H9 (cell line): Measurements from ENCODE around the gene HS2ST1. TPM values are rescaled to one million over a fixed set of nuclear protein-coding genes. Genes with fewer than 3 reads are reported as not detected.

Experiments
- DNase-seq: peaks from one replicate; pipeline ENCODE4 v3.0.0-alpha.2; 2017
- H2AFZ ChIP-seq: one replicate; pipeline ENCODE4 v1.6.1; 2013; ENCODE audit warnings: mild to moderate bottlenecking, low read length, control low read depth, moderate library complexity
- H2AK5ac ChIP-seq: 2 replicates; pipeline ENCODE4 v1.6.1; 2013; ENCODE audit warnings: low read length, control low read depth, mixed read lengths; ENCODE audit not compliant: insufficient read length
- H2BK120ac ChIP-seq: one replicate; pipeline ENCODE4 v1.6.1; 2013; ENCODE audit warnings: low read depth, mild to moderate bottlenecking, low read length, control low read depth, inconsistent platforms; ENCODE audit not compliant: poor library complexity, severe bottlenecking
- H2BK12ac ChIP-seq: 2 replicates; pipeline ENCODE4 v1.6.1; 2013; ENCODE audit warnings: low read length, control low read depth, mixed read lengths, low read depth; ENCODE audit not compliant: insufficient read length
- H2BK15ac ChIP-seq: 2 replicates; pipeline ENCODE4 v1.6.1; 2013; ENCODE audit warnings: low read depth, low read length, control low read depth
- H2BK20ac ChIP-seq: one replicate; pipeline ENCODE4 v1.6.1; 2013; ENCODE audit warnings: low read depth, mild to moderate bottlenecking, low read length, control low read depth, inconsistent platforms; ENCODE audit not compliant: poor library complexity, severe bottlenecking
- H2BK5ac ChIP-seq: 2 replicates; pipeline ENCODE4 v1.6.1; 2013; ENCODE audit warnings: low read length, control low read depth, mixed read lengths; ENCODE audit not compliant: insufficient read length
- H3K14ac ChIP-seq: 2 replicates; pipeline ENCODE4 v1.6.1; 2013; ENCODE audit warnings: low read length, control low read depth; ENCODE audit not compliant: insufficient read depth
- H3K18ac ChIP-seq: 2 replicates; pipeline ENCODE4 v1.6.1; 2013; ENCODE audit warnings: low read depth, mild to moderate bottlenecking, mixed read lengths, low read length, control low read depth; ENCODE audit not compliant: insufficient read length
- H3K23ac ChIP-seq: 2 replicates; pipeline ENCODE4 v1.6.1; 2013; ENCODE audit warnings: low read length, control low read depth, mixed read lengths, low read depth; ENCODE audit not compliant: insufficient read length
- H3K23me2 ChIP-seq: 2 replicates; pipeline ENCODE4 v1.6.1; 2013; ENCODE audit warnings: low read depth, mild to moderate bottlenecking, mixed read lengths, low read length, control low read depth; ENCODE audit not compliant: insufficient read length, poor library complexity, severe bottlenecking
- H3K27ac ChIP-seq: 2 replicates; pipeline ENCODE4 v1.5.1; 2013; ENCODE audit warnings: low read length, control low read depth, mixed read lengths, low read depth; ENCODE audit not compliant: insufficient read length
- H3K27me3 ChIP-seq: 2 replicates; pipeline ENCODE4 v1.6.1; 2013; ENCODE audit warnings: low read length, control low read depth, inconsistent platforms; ENCODE audit not compliant: insufficient read depth
- H3K4ac ChIP-seq: 2 replicates; pipeline ENCODE4 v1.6.1; 2013; ENCODE audit warnings: low read depth, mild to moderate bottlenecking, control low read depth, inconsistent platforms, low read length, moderate library complexity
- H3K4me1 ChIP-seq: 2 replicates; pipeline ENCODE4 v1.6.1; 2013; ENCODE audit warnings: low read length, control low read depth, inconsistent platforms; ENCODE audit not compliant: insufficient read depth
- H3K4me2 ChIP-seq: 2 replicates; pipeline ENCODE4 v1.6.1; 2013; ENCODE audit warnings: low read length, control low read depth, mixed read lengths; ENCODE audit not compliant: insufficient read length, insufficient read depth
- H3K56ac ChIP-seq: 2 replicates; pipeline ENCODE4 v1.6.1; 2013; ENCODE audit warnings: low read depth, mild to moderate bottlenecking, mixed read lengths, low read length, control low read depth; ENCODE audit not compliant: insufficient read length
- H3K79me1 ChIP-seq: 2 replicates; pipeline ENCODE4 v1.6.1; 2013; ENCODE audit warnings: low read depth, mild to moderate bottlenecking, moderate library complexity, low read length, control low read depth, inconsistent platforms; ENCODE audit not compliant: insufficient read depth, poor library complexity, severe bottlenecking
- H3K79me2 ChIP-seq: 2 replicates; pipeline ENCODE4 v1.6.1; 2013; ENCODE audit warnings: low read length, control low read depth, inconsistent platforms; ENCODE audit not compliant: insufficient read depth
- H3K9ac ChIP-seq: 2 replicates; pipeline ENCODE4 v1.6.1; 2013; ENCODE audit warnings: low read length, control low read depth, mixed read lengths; ENCODE audit not compliant: insufficient read length; ENCODE audit errors: extremely low read depth
- H3K9me3 ChIP-seq: one replicate; pipeline ENCODE4 v1.6.1; 2013; ENCODE audit warnings: low read depth, low read length, inconsistent platforms; ENCODE audit not compliant: control insufficient read depth
- H3T11ph ChIP-seq: one replicate; pipeline ENCODE4 v1.6.1; 2013; ENCODE audit warnings: mild to moderate bottlenecking, low read length, control low read depth, inconsistent platforms
- H4K20me1 ChIP-seq: one replicate; pipeline ENCODE4 v1.6.1; 2013; ENCODE audit not compliant: control insufficient read depth, insufficient read length, insufficient read depth
- H4K5ac ChIP-seq: 2 replicates; pipeline ENCODE4 v1.6.1; 2013; ENCODE audit warnings: low read depth, mild to moderate bottlenecking, mixed read lengths, low read length, control low read depth; ENCODE audit not compliant: insufficient read length
- H4K8ac ChIP-seq: replicated peaks from 2 replicates; pipeline ENCODE4 v1.6.1; 2013; ENCODE audit warnings: low read length, control low read depth, mixed read lengths, low read depth; ENCODE audit not compliant: insufficient read length
- H4K91ac ChIP-seq: 2 replicates; pipeline ENCODE4 v1.6.1; 2013; ENCODE audit warnings: low read depth, mild to moderate bottlenecking, moderate library complexity, mixed read lengths, low read length, control low read depth; ENCODE audit not compliant: insufficient read length
- H3K27ac Mint-ChIP-seq, 3 experiments: 2 replicates in 2 of 3; 3 replicates in 1 of 3; pipeline ENCODE4 v1.8.0; 2020 to 2021; ENCODE audit warnings: mixed read lengths in 3 of 3, mild to moderate bottlenecking in 1 of 3, moderate library complexity in 1 of 3
- H3K27me3 Mint-ChIP-seq: 2 replicates; pipeline ENCODE4 v1.8.0; 2021; ENCODE audit warnings: low read depth, mild to moderate bottlenecking, moderate library complexity, mixed read lengths
- H3K36me3 Mint-ChIP-seq, 3 experiments: 2 replicates in 2 of 3; 3 replicates in 1 of 3; pipeline ENCODE4 v1.8.0; 2020 to 2021; ENCODE audit warnings: low read depth in 3 of 3, mixed read lengths in 3 of 3; ENCODE audit not compliant: insufficient read depth in 1 of 3
- H3K4me1 Mint-ChIP-seq, 2 experiments: 2 replicates each; pipeline ENCODE4 v1.8.0; 2020; ENCODE audit warnings: mixed read lengths in 2 of 2
- H3K4me3 Mint-ChIP-seq, 2 experiments: 2 replicates in 1 of 2; 3 replicates in 1 of 2; pipeline ENCODE4 v1.8.0; 2020 to 2021; ENCODE audit warnings: mild to moderate bottlenecking in 2 of 2, mixed read lengths in 2 of 2, moderate library complexity in 1 of 2
- H3K9me3 Mint-ChIP-seq, 2 experiments: 2 replicates in 1 of 2; 3 replicates in 1 of 2; pipeline ENCODE4 v1.8.0; 2020; ENCODE audit warnings: mild to moderate bottlenecking in 2 of 2, mixed read lengths in 2 of 2, moderate library complexity in 1 of 2
- WGBS: extraction: QIAGEN DNeasy Blood & Tissue Kit; methylation state at CpG from one replicate; pipeline ENCODE4 v1.1.7; 2013; ENCODE audit warnings: missing lambda C conversion rate, low lambda C conversion rate, mixed read lengths; ENCODE audit not compliant: insufficient read length; ENCODE audit errors: extremely low coverage; 5-methylcytosine and 5-hydroxymethylcytosine counted together
- total RNA-seq: library from RNA; stranded (reverse); gene quantifications from 2 replicates; pipeline ENCODE4 v1.2.1, GENCODE V29; 2021
- TF ChIP-seq, protein P1 (sequence below): fragments of 200-600 bp; sonication (generic); conservative IDR thresholded peaks from 3 replicates; pipeline ENCODE4 v1.8.0; 2021; ENCODE audit warnings: antibody characterized with exemption, mild to moderate bottlenecking

The HS2ST1 gene
- total RNA-seq, 1 experiment from 2014 or later: 20.1 TPM

- no peak overlapping the region for H4K5ac ChIP-seq
- H3K79me2 ChIP-seq: no peaks in the 10 kb centered on the region
- H3K23me2 ChIP-seq: no peaks in the 10 kb centered on the region
- no peaks in the 10 kb centered on the region for H3K79me1 ChIP-seq
- no peak overlapping the region for H3K23ac ChIP-seq
- H3K4me1 ChIP-seq: no peaks in the 10 kb centered on the region
- H3K4me3 Mint-ChIP-seq: no peak overlapping the region
- H3K56ac ChIP-seq: no peak overlapping the region
- no peak overlapping the region for H3T11ph ChIP-seq
- no peak overlapping the region for H4K8ac ChIP-seq
- H3K27ac ChIP-seq: no peak overlapping the region
- no CpG with 5 or more reads among the region's 3 CpGs for WGBS
- DNase-seq: no peak
- H3K18ac ChIP-seq: no peak overlapping the region
- H4K91ac ChIP-seq: no peak overlapping the region
- no peak overlapping the region for H2BK15ac ChIP-seq
- H3K4me1 Mint-ChIP-seq: peaks cover 3 to 4% of the 10 kb centered on the region in 2 experiments
- no peaks in the 10 kb centered on the region for H4K20me1 ChIP-seq
- H2BK120ac ChIP-seq: no peak overlapping the region
- H3K4me2 ChIP-seq: no peak overlapping the region
- no peak overlapping the region for H2BK12ac ChIP-seq
- H2AFZ ChIP-seq: no peak overlapping the region
- no peak overlapping the region for H3K9ac ChIP-seq
- peaks cover 15% of the 10 kb centered on the region for H3K27me3 Mint-ChIP-seq
- H3K9me3 Mint-ChIP-seq: no peaks in the 10 kb centered on the region
- no peak overlapping the region for H3K4ac ChIP-seq
- peaks cover 0 to 2% (median 0%) of the 10 kb centered on the region in 3 experiments; a peak in 1 of 7 replicates for H3K36me3 Mint-ChIP-seq
- H2AK5ac ChIP-seq: no peak overlapping the region
- H3K27ac Mint-ChIP-seq: no peak overlapping the region
- TF ChIP-seq, protein P1, sequence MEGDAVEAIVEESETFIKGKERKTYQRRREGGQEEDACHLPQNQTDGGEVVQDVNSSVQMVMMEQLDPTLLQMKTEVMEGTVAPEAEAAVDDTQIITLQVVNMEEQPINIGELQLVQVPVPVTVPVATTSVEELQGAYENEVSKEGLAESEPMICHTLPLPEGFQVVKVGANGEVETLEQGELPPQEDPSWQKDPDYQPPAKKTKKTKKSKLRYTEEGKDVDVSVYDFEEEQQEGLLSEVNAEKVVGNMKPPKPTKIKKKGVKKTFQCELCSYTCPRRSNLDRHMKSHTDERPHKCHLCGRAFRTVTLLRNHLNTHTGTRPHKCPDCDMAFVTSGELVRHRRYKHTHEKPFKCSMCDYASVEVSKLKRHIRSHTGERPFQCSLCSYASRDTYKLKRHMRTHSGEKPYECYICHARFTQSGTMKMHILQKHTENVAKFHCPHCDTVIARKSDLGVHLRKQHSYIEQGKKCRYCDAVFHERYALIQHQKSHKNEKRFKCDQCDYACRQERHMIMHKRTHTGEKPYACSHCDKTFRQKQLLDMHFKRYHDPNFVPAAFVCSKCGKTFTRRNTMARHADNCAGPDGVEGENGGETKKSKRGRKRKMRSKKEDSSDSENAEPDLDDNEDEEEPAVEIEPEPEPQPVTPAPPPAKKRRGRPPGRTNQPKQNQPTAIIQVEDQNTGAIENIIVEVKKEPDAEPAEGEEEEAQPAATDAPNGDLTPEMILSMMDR: no peak
- no peaks in the 10 kb centered on the region for H3K9me3 ChIP-seq
- no peaks in the 10 kb centered on the region for H3K27me3 ChIP-seq
- no peak overlapping the region for H2BK20ac ChIP-seq
- no peak overlapping the region for H2BK5ac ChIP-seq
- no peak overlapping the region; the same call in 1 of the 2 replicates for H3K14ac ChIP-seq
Measured at GRCh38 chr1:87143413-87144135, 229.1 kb downstream of the HS2ST1 start.
